ENCODE results near the gene SMTN. TPM values are rescaled to one million over a fixed set of nuclear protein-coding genes. Genes with fewer than 3 reads are reported as not detected.
A peak's percentile ranks its signal among the peaks of the same experiment; 100 is the strongest.

SMTN gene
- total RNA-seq, 4 donors from 2014 or later = 173 to 294 (median 253) TPM

DNA sequence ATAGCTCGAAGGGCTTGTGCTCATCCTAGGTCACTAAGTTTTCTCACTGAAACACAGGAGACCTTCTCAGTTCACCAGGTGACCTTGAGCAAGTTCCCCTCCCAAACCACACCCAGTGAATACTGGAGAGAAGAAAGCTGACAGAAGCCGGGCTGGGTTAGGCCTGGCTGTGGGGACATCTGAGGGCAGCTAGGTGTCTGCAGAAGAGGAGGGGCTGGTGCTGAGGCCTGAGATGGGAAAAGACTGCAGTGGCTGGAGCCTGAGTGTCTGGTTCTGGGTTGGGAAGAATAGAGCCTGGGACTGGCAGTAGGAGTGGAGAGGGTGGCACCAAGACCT is 41.0 kb downstream of the SMTN start:
- TF ChIP-seq, protein P1, sequence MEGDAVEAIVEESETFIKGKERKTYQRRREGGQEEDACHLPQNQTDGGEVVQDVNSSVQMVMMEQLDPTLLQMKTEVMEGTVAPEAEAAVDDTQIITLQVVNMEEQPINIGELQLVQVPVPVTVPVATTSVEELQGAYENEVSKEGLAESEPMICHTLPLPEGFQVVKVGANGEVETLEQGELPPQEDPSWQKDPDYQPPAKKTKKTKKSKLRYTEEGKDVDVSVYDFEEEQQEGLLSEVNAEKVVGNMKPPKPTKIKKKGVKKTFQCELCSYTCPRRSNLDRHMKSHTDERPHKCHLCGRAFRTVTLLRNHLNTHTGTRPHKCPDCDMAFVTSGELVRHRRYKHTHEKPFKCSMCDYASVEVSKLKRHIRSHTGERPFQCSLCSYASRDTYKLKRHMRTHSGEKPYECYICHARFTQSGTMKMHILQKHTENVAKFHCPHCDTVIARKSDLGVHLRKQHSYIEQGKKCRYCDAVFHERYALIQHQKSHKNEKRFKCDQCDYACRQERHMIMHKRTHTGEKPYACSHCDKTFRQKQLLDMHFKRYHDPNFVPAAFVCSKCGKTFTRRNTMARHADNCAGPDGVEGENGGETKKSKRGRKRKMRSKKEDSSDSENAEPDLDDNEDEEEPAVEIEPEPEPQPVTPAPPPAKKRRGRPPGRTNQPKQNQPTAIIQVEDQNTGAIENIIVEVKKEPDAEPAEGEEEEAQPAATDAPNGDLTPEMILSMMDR (IDR thresholded peaks at IDR 0.05) = no peak
- TF ChIP-seq POLR2A (IDR thresholded peaks at IDR 0.05) = no peak
- no peak for TF ChIP-seq EP300 (IDR thresholded peaks at IDR 0.05)
- peak overlapping the region in 1 of 4 donors; percentile 74 for H3K27ac ChIP-seq
- DNase-seq (ENCODE audit: low spot score in 2 of 2) = no peak
- H3K4me3 ChIP-seq = no peak overlapping the region
- peaks cover 0 to 14% (median 3%) of the 10 kb centered on the region in 4 donors for H3K4me1 ChIP-seq
- no peaks in the 10 kb centered on the region for H3K27me3 ChIP-seq
- no peaks in the 10 kb centered on the region for H3K36me3 ChIP-seq
- WGBS, 2 donors = 67 to 70% methylated on average over 2 of the region's 2 CpGs
- no peaks in the 10 kb centered on the region for H3K9me3 ChIP-seq

DNA sequence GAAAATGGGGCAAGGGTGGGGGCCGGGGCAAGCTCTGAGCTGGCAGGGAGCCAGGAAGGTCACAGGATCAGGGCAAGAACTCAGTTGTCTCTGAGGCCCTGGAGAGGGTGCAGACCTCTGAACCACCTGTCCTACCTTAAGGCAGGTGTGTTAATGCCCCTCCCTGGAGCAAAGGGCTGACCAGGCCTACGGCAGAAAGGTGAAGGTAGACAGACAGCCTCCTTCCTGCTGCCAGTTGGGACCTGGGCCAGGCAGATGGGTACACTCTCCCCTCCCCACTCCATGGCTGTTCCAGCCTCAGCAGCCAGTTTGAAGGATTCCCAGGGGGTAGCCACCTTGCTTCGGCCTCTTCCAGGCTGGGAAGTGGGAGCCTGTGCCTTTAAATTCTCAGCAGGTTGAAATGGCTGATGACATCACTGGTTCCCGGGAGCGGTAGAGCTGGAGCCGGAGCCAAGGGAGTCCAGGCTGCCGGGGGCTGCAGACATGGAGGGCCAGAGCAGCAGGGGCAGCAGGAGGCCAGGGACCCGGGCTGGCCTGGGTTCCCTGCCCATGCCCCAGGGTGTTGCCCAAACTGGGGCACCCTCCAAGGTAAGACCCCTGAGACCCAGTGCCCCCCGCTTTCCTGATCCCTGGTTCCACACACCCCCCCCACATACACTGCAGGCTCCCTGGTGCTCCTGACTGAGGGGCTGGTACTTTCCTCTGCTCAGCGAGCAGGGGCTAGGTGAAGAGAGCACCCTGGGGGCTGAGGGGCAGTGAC is 41.6 kb downstream of the SMTN start, which contains the start of gene INPP5J:
INPP5J (plus strand) TSS at position 435 of the 760 bp plus-strand sequence; CDS start at position 484, 49 bp downstream.
- DNase-seq (ENCODE audit: low spot score in 2 of 2) = no peak
- H3K27ac ChIP-seq = peak within 1 kb of the TSS in 1 of 4 donors; percentile 74
- H3K4me1 ChIP-seq = peaks cover 0 to 14% (median 3%) of the 10 kb centered on the region in 4 donors
- H3K36me3 ChIP-seq = no peaks in the 10 kb centered on the region
- no peaks in the 10 kb centered on the region for H3K9me3 ChIP-seq
- 9 to 21% methylated on average over 4 to 5 of the region's 10 CpGs for WGBS, 2 donors
- no peak for TF ChIP-seq POLR2A (IDR thresholded peaks at IDR 0.05)
- no peak for TF ChIP-seq EP300 (IDR thresholded peaks at IDR 0.05)
- TF ChIP-seq, protein P1 (IDR thresholded peaks at IDR 0.05) = no peak
- H3K4me3 ChIP-seq = peak within 1 kb of the TSS in 2 of 4 donors; percentile 35 to 36
- H3K27me3 ChIP-seq = no peaks in the 10 kb centered on the region

DNA sequence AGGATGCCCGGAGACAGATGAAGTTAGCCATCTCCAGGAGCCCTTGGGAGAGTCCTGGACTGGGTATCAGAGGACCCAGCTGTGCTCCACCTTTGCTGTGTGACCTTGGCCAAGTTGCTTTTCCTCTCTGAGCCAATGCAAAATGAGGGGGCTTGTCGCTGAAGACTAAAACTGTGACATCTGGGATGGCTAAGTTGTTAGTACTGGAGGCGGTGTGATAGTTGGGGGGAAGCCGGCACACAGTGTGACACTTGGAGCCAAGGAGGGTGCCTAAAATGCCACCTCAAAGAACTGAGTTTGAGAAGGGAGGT is 42.1 kb downstream of the SMTN start:
- H3K27ac ChIP-seq = peak overlapping the region in 1 of 4 donors; percentile 74
- H3K9me3 ChIP-seq = no peaks in the 10 kb centered on the region
- no peak for DNase-seq (ENCODE audit: low spot score in 2 of 2)
- 62 to 80% methylated on average over 4 of the region's 4 CpGs for WGBS, 2 donors
- peak overlapping the region in 2 of 4 donors; percentile 35 to 36 for H3K4me3 ChIP-seq
- TF ChIP-seq, protein P1 (IDR thresholded peaks at IDR 0.05) = no peak
- TF ChIP-seq EP300 (IDR thresholded peaks at IDR 0.05) (no peak), POLR2A (IDR thresholded peaks at IDR 0.05) (no peak)
- H3K36me3 ChIP-seq = no peaks in the 10 kb centered on the region
- H3K4me1 ChIP-seq = peaks cover 0 to 14% (median 3%) of the 10 kb centered on the region in 4 donors
- no peaks in the 10 kb centered on the region for H3K27me3 ChIP-seq

DNA sequence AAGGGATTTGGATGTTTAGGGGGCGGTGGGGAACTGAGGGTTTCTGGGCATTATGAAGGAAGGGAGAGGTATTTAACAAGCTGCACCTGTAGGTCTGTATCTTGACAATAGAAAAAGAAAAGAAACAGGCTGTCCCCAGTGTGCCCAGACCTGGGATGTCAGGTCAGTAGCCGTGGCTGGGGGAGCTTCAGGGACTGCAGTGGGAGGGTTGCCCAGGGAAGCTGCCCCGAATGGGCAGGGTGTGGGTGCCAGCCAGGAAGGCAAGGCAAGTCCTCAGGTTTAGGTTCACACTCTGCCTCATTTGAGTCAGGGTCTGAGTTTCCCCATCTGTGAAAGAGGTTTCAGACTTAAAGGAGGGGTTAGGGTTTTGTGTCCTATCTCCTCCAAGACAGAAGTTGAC is 43.2 kb downstream of the SMTN start:
- 73 to 77% methylated on average over 3 of the region's 3 CpGs for WGBS, 2 donors
- Histone ChIP-seq H3K27ac (no peak overlapping the region), H3K4me1 (peaks cover 0 to 14% (median 3%) of the 10 kb centered on the region in 4 donors), H3K36me3 (no peaks in the 10 kb centered on the region), H3K4me3 (no peak overlapping the region), H3K9me3 (no peaks in the 10 kb centered on the region), H3K27me3 (no peaks in the 10 kb centered on the region)
- no peak for DNase-seq (ENCODE audit: low spot score in 2 of 2)
- TF ChIP-seq, protein P1 (IDR thresholded peaks at IDR 0.05) = no peak
- TF ChIP-seq POLR2A (IDR thresholded peaks at IDR 0.05) = no peak
- no peak for TF ChIP-seq EP300 (IDR thresholded peaks at IDR 0.05)

DNA sequence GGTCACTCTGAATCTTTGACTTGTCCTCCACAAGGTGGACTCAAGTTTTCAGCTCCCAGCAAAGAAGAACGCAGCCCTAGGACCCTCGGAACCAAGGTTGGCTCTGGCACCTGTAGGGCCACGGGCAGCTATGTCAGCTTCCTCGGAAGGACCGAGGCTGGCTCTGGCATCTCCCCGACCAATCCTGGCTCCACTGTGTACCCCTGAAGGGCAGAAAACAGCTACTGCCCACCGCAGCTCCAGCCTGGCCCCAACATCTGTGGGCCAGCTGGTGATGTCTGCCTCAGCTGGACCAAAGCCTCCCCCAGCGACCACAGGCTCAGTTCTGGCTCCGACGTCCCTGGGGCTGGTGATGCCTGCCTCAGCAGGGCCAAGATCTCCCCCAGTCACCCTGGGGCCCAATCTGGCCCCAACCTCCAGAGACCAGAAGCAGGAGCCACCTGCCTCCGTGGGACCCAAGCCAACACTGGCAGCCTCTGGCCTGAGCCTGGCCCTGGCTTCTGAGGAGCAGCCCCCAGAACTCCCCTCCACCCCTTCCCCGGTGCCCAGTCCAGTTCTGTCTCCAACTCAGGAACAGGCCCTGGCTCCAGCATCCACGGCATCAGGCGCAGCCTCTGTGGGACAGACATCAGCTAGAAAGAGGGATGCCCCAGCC is 43.8 kb downstream of the SMTN start:
- 75 to 84% methylated on average over 3 to 14 of the region's 14 CpGs for WGBS, 2 donors
- no peak overlapping the region for H3K27ac ChIP-seq
- no peaks in the 10 kb centered on the region for H3K9me3 ChIP-seq
- peaks cover 0 to 14% (median 3%) of the 10 kb centered on the region in 4 donors for H3K4me1 ChIP-seq
- H3K36me3 ChIP-seq = peaks cover 0 to under 1% (median 0%) of the 10 kb centered on the region in 3 donors
- TF ChIP-seq POLR2A (IDR thresholded peaks at IDR 0.05) (no peak), EP300 (IDR thresholded peaks at IDR 0.05) (no peak)
- TF ChIP-seq, protein P1 (IDR thresholded peaks at IDR 0.05) = no peak
- H3K27me3 ChIP-seq = no peaks in the 10 kb centered on the region
- H3K4me3 ChIP-seq = no peak overlapping the region
- no peak for DNase-seq (ENCODE audit: low spot score in 2 of 2)

Measured in tibial nerve (tissue), 4 donors.